Cerebellar cortex (tissue), 1 donor: ENCODE results near the gene MRLN.
"Not testable (repeated sequence)": the region's sequence is repeated elsewhere in the genome, so short reads cannot be mapped to it uniquely, and the experiment has no call there.

ENCODE experiments used
- DNase-seq: peaks from one replicate; pipeline ENCODE4 v3.0.0-alpha.2; 2015; ENCODE audit warnings: low spot score

Gene MRLN

DNA sequence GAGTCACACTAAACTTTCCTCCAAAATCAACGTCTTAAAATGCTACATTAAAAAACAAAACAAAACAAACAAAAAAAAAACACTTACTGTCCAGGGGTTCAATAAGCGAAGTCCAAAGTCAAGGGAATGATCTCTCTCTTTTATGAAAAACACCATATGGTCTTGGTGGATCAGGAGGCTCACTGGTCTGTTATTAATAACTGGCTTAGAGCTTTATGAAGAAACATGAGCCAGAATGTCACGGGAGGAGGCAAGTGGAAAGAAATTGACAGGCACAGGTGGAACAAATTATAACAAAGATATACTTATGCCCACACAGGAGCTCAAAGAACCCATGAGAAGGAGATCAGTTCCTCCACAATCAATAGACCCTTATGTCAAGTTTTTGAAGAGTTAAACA, at the start of gene MRLN:
Gene MRLN, minus strand, starts transcription at position 189 of the 400 bp plus-strand sequence.
- peak; percentile 94 for DNase-seq

DNA sequence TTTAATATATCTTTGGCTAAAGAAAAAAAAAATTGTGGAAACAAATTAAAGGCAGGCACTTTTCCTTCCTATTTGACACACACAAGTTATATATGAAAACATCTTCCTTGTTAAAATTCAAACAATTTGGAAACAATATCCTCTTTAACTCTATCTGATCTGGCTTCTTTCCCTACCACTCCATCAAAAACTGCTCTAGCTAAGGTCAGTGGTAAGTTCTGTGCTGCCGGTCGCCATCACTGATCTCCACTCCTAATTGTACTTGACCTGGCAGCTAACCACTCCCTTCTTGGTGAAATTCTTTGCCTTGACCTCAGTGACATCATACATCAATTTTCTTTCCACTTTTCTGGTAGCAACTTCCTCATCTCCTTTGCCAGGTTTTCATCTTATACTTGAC, 47.9 kb upstream of the MRLN start:
- DNase-seq = no peak

GRCh38 chr10:59799421-59799820, 46.2 kb upstream of the MRLN start:
- DNase-seq = no peak

DNA sequence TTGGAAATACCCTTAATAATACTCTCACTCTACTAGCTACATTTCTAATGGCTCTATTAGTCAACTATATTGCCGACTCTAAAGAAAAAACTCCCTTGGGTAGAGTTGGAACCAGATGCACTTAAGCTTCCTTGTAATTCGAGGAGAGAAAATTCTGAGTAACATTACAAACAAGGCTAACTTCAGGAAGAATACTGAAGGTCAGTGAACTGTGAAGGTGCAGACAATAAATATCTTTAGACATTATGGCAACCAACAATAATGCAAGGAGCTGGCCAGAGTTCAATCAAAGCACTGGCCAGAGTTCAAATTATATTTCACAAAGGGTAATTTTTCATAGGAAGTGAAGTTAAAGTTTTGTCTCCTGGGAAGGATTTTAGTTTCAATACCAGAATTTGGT, 40.7 kb upstream of the MRLN start:
- DNase-seq = no peak

DNA sequence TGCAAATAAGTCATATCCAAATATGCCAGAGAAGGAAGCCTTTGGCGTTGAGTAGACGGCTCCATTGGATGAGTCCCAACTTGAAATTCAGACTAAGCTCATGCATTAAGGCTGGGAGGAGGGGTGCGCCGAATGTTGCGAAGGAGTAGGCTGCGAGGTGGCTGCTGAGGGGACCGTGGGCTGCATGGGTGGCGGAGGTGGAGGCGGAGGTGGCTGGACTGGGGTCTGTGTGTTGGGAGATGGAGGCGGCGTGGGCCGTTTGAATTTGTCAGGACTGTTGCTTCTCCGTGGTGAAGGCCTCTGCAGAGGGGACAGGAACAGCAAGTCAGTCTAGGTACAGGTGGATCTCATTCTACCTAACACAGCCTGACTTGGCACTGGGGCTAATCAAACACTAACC, 39.6 kb upstream of the MRLN start:
- DNase-seq = no peak

DNA sequence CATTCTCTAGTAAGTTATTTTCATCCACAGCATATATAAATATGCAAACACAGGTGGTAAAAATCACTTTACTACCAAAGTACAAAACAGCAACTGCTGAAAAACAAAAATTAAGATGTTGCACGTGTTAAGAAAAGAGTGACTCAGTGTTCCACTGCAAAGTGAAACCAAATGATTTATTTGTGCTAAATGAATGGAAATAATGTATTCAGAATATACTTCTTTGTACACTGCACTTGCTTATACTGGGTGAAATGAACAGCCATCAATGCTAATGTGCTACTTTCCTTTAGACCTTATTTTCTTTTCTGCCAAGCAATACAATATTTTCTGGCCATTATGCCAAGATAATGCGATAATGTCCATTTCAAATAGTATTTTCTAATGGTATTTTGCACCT, 38.3 kb upstream of the MRLN start:
- DNase-seq = no peak

DNA sequence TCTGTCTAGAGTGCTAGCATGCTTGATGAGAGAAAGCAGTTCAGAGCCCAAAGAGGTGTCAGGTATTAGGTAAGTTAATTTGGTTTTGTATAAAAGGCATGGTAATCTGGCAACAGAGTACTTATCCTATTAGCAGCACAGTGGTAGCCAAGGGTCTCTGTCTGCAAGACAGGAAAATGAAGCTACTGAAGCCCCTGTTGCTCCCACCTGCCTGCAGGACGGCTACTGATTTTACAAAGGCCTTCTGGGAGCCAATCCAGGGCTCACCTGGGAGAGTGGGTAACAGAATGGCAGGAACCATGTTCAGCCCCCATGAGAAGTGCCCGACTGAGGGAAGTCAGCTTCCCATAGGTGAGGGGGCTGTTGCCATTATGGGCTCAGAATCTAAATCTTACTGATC, 36.8 kb upstream of the MRLN start:
- not testable (repeated sequence) for DNase-seq

DNA sequence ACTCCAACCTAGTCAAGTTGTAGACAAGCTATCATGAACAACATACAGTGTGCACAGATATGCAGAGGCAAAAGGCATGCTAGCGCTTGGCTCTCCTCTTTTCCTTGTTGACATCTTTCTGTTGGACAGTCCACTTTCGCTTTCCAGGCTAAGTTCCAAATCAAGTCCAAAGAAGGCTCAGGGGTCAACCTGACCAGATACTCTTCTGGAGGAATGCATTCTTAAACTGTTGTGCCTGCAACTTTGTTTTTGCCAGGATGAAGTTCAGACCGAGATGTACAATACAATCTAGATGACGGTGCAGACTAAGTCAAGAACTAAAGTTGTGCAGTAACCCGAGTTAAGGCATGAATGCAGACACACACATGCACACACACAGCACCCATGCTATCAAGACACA, 35.7 kb upstream of the MRLN start:
- not testable (repeated sequence) for DNase-seq

GRCh38 chr10:59787032-59787431, 33.8 kb upstream of the MRLN start:
- DNase-seq = not testable (repeated sequence)

DNA sequence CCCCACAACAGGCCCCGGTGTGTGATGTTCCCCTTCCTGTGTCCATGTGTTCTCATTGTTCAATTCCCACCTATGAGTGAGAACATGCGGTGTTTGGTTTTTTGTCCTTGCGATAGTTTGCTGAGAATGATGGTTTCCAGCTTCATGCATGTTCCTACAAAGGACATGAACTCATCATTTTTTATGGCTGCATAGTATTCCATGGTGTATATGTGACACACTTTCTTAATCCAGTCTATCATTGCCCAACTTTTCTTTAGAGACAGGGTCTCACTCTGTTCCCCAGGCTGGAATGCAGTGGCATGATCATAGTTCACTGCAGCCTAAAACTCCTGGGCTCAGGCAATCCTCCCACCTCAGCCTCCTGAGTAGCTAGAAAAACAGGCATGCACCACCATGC, 32.2 kb upstream of the MRLN start:
- not testable (repeated sequence) for DNase-seq

DNA sequence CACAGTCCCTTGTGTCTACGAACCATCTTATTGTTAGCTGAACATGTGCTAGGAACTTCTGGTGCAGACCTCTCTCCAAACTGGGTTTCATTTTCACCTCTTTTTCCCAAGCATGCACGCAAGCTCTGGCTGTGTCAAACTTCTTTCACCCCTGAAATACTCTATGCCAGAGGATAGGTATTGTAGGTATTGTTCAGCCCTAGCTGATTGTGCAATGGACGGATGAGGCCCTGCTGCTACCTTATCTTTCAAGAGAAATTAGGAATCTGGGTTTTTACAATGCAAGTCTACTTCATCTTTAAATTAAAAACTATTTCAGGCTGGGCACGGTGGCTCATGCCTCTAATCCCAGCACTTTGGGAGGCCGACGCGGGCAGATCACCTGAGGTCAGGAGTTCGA, 28.3 kb upstream of the MRLN start:
- DNase-seq = no peak

- DNase-seq = no peak
These were observed 26.7 kb upstream of the MRLN start for GRCh38 chr10:59779756-59780533.

DNA sequence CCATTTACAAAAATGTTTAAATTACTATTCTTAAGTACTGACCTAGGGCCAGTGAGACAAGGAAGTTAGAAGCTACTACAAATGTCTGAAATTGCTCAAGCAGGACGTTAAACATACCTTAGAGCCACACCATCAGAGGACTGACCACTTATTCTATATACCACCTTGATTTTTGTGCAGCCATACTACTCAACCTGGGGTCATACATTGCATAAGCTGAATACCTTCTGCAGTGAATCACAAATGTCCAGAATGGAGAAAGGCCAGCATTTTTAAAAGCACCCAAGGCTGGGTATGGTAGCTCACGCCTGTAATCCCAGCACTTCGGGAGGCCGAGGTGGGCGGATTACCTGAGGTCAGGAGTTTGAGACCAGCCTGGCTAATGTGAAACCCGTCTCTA, 21.2 kb upstream of the MRLN start:
- DNase-seq = no peak

GRCh38 chr10:59773088-59773487, 19.8 kb upstream of the MRLN start:
- DNase-seq = no peak

DNA sequence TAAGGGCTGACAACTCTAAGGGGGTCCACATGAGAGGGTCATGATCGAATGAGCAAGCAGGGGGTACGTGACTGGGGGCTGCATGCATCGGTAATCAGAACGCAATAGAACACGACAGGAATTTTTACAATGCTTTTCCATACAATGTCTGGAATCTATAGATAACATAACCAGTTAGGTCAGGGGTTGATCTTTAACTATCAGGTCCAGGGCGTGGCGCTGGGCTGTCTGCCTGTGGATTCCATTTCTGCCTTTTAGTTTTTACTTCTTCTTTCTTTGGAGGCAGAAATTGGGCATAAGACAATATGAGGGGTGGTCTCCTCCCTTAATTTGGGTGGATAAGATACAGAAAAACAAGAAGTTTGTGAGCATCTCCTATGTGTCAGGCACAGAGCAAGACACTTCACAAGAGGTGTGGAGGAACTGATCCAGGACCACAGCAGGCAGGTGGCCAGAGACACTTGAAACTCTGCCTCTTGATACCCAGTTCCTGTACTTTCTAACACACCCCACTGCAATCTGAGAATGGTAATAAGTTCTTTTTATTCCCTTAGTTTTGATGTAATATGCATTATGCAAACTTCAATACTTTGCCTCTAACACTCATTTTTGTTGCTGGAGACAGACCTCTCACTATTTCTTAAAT, 18.0 kb upstream of the MRLN start:
- no peak for DNase-seq

DNA sequence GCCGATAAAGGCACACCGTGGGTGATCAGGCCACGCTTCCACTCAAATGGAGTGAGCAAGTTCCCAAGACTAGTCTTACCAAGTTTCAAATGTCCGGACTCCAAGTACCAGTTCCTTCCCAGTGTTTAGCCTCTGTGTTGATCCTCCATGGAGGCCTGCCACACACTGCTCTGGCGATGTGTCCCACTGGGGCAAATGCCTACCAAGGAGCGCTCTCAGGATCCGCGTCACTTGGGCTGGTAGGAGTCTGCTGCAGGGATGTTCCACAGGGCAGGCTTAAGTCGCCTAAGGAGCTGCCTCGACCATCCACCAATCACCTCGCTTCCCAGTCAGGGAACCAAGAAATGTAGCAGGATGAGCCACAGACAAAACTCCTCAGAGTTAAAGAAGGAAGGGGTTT, 17.4 kb upstream of the MRLN start:
- DNase-seq = no peak

DNA sequence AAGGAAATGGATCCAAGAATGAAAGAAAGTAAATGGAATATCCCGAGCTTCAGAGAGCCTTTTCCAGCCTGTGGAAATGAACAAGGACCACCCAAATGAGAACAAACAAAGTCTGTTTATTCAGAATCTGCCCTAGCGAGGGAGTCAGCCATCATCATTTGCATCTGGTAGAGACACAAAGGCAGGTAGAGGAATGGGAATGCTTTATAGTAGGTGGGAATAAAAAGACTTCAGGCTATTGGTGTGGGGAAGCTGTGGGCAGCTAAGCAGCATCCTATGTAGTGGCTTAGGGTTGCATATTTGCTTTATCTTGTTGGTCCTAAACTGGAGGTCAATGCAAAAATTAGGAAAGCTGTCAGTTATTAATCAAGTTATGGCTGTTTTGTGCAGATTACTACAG, 9.2 kb upstream of the MRLN start:
- DNase-seq = no peak

- no peak for DNase-seq
These were observed 4.7 kb upstream of the MRLN start for GRCh38 chr10:59757966-59758365.

- no peak for DNase-seq
These were observed 1.7 kb upstream of the MRLN start for GRCh38 chr10:59754951-59755350.

DNA sequence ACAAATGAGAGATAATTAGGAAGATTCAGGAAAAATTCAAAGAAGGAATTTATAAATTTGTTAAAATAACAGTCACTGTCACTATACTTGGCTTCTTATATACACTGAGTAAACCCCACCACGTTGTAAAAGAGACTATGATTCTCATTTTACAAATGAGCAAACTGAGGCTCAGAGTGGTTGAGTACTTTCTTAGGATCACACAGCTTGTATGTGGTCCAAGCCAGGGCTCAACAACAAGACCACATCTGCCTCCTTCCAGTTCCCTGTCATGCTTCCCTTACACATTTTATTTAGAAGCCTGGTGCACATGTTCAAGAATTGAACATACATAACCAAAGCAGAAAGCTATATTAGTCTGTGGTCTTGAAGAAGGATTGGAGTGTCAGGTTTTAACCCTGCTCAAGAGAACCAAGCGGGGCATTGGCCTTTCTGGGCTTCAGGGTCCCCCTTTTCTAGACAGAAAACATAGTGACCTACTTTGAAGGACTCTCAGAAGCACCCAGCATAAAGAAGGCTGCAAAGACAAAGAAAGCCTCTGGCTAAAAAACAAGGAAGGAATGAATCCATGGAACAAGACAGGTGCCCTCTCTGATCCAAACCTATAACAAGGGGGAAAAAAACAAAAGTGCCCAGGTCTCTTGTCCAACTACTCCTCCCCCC, 846 bp downstream of the MRLN start:
- DNase-seq = peak; percentile 68

- DNase-seq = peak; percentile 71
These were observed 2.9 kb downstream of the MRLN start for GRCh38 chr10:59750155-59750945.

GRCh38 chr10:59748834-59749233, 4.4 kb downstream of the MRLN start:
- peak; percentile 89 for DNase-seq
